HG03064 (cell line): ENCODE results near the gene TXNDC17.
A peak's percentile ranks its signal among the peaks of the same experiment; 100 is the strongest.
"Not testable (repeated sequence)": the region's sequence is repeated elsewhere in the genome, so short reads cannot be mapped to it uniquely, and the experiment has no call there.

ENCODE experiments used
- ATAC-seq: cut with Tn5 transposase; IDR thresholded peaks from one replicate; pipeline ENCODE4 v1.9.1; 2021; ENCODE audit warnings: low read depth; ENCODE audit not compliant: unreplicated experiment

The TXNDC17 gene

DNA sequence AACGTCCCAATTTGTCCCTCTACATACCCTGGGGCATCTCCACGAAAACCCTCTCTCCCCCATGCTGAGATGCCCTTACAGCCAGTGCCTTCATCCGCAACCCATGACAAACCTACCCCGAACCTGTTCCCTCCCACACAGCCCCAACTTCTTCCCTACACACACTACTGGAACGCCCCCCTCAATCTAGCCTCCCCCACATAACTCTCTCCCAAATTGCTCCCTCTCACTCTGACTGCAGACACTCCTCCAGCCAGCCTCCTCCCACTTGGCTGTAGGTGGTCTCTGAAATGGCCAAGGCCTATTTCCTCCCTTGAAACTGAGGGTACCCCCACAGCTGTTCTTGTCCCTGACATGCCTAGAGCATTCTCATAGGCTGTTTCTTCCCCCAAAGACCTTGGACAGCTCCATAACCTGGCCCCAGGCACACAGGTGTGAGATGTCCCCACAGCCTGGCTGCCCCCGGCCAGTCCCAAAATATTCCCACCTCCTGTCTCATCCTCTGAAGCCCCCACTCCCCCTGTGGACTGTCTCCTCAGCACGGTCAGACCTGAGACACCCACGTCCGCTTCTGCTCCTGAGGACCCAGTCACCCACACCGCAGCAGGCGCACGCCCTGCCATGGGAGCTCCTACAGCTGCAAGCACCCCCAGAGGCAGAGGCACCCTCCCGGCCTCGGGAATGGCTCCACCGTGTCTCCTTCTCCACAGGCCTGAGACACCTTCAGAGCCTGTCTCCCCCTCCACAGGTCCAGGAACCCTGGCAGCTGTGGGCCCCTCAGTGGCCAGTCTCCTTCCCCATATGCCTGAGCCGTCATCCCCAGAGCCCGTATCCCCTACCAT is 4.0 kb upstream of the TXNDC17 start:
- no peak for ATAC-seq

DNA sequence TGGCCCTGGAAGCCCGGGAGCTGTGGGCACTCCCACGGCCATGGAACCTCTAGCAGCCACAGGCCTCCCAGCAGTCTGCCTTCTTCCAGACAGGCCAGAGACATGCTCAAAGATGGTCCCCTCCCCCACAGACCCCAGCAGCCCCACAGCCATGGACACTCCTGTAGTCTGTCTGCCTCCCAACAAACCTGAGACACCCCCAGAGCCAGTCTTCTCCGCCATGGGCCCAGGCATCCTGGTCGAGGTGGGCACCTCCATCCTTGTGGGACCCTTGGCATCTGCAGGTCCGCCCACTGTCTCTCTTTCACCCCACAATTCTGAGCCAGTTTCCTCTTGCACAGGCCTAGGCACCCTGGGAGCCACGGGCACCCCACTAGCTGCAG is 3.4 kb upstream of the TXNDC17 start:
- no peak for ATAC-seq

DNA sequence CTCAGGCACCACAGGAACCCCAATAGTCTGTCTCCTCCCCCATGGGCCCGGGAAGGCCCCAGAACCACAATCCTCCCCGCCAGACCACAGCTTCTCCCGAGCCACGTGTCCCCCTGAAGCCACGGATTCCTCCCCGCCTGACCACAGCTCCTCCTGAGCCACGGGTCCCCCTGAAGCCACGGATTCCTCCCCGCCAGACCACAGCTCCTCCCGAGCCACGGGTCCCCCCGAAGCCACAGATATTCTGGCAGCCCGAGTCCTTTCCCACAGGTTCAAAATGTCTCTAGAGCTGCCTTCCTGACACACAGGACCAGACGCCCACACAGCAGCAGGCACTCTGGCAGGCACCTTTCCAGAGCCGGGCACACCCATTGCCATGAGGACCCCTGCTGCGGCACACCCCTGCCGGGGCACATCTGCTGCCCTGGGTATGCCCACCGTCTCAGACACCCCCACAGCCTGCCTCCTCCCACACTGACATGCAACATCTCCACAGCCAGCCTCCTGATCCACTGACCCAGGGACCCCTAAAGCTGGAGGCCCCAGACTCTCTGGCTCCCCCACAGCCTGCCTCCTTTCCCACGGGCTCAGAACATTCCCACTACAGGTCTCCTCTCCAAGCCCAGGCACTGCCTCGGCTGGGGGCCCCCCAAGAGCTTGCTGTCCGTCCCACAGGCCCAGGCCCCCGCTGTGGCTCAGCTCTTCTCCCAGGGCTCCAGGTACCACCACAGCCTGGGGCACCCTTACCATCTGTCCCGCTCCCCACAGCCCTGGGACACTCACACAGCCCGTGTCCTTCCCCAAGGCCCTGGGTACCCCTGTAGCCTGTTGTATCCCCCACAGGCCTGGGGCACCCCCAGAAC is 2.6 kb upstream of the TXNDC17 start:
- ATAC-seq: no peak

DNA sequence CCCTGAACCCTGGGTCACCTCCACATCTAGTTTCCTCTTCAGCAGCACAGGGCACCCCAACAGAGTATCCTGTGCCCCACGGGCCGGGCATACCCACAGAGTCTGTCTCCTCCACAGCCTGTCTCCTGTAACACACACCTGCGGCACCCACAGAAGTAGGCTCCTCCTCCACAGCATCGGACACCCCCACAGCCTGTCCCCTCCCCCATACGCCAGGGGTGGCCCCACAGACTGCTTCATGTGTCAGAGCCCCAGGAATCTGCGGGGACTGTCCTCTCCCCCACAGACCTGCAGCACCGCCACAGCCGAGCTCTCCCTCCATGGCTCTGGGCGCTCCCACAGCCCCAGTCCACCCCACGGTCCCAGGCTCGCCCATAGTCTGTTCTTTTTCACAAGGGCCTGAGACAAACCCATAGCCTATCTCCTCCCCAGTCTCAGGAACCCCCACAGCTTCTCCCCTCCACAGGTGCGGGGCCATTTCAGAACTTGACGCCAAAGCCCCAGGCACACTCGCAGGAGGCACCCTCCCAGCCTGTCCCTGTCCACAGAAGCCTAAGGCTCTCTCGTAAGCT is 1.8 kb upstream of the TXNDC17 start:
- no peak for ATAC-seq

DNA sequence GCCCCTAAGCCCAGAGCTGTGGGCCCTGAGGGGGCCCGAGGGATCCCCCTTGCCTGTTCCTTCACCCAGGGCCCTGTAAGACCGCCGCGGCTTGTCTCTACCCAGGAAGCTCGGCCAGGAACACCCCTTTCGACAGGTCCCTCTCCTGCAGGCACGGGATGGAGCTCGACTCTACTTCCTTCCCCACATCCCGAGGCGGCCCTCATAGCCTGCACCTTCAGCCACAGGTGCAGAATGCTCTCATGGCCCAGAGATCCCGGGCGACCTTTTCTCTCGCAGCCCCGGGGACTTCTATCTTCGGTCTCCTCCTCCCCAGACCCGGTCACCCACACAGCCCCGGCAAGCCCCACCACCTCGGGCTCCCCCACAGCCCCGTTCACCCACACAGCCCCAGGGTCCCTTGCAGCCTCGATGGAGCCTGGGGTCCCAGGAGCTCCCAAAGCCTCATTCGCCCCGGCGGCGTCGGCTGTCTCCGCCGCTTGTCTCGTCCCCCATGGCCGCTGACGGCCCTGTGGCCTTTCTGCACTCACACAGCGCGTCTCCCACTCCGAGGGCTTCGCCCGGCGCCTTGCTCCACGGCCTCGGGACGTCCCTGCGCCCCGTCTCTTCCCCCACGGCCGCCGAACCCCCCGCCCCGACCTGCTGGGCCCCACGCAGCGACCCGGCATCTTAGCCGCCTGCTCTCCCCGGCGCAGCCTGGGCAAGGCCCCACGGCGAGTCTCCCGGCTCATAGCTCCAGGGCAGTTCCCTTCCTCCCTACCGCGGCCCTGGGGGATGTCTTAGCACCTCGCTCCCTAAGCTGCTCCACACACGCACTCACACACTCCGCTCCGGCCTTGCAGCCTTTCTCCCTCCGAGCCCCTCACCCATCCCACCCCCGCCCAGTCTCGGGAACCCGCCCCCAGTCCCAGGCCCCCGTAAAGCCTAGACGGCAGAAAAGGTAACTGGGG is 999 bp upstream of the TXNDC17 start:
- ATAC-seq: no peak

DNA sequence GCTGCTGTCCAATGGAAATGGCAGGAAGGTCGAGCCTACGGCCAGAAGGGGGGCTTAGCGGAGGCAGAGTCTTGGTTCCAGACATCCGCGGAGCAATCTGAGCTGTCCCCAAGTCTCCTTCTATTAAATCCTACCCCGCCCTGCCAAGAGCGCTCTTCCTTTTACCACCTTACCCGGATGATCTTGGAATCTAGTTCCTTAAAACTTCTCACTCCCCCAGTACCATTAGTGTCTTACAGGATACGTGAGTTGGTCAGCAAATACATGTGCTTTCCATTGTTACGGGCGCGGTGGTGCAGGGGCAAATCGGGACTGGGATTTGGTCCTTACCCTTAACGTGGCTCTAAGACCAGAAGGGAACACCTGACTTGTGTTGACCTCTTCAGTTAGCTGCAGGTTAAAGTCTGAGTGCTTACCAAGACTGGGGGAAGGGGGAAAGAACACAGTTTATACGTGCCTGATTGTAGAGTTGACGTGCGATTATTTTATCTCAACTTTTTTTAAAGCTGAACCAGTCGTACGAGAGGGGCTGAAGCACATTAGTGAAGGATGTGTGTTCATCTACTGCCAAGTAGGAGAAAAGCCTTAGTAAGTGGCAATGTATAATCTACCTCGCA is 495 bp downstream of the TXNDC17 start:
- peak; percentile 16 for ATAC-seq

DNA sequence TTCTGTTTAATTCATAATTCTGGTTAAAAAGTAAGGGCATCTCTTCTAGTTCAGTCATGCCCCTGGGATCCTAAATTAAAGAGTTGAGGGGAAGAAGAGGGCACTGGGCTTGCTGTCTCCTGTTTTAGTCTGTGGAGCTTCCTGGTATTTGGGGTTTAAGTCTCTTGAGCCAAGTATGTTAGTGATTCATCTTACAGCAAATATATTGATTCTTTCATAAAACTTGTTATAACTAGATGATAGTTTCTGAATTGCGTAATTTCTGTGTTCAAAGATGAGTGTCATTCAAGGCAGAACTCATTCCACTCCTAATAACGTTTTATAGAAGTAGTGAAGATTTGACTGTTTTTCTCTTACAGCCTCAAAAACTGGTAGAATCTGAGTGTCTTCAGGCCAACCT is 1.7 kb downstream of the TXNDC17 start:
- ATAC-seq: no peak

DNA sequence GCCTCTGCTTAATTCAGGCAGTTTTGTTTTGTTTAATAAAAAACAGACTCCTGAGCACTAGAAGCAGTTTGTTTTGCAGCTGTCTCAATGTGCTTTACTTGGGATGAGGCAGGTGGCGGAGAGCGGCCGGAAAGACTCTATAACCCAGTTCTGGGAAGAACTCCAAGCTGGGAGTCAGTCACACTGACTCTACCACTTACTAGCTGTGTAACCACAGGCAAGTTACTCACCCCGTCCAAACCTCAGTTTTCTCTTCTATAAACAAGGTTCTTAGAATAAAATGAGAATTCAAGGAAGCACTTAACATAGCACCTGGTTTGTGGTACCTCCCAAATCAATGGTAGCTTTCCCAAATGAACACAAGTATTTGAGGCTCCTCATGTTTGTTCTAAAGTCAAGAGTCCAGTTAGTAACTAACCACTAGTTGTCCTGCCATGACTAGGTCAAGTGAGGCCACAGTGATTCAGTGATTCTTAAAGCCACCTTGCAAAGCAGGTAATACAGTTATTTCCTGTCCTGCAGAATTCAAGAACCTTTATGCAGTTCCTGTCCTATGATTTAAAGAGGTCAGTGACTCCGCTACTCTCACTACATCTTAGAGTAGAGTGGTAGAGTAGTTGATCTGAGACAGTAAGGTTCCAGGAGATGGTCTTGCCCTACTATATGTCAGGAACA is 2.7 kb downstream of the TXNDC17 start:
- no peak for ATAC-seq

DNA sequence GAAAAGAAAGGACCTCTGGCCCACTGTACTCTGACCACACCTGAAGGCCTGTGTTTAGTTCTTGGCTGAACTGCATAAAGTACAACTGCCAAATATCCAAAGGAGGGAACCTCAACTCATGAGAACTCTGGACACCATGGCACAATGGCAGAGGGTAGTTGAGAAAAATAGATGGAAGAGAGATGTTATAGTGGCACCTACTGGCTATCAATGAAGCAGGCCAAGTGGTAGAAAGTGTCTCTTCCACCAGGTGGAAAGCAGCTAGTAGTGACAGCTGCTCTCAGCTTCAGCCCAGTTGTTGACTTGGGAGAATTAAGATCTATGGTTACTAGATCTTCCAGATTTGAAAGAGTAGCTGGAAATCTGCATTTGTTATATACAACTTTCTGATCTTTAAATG is 7.3 kb downstream of the TXNDC17 start:
- no peak for ATAC-seq

DNA sequence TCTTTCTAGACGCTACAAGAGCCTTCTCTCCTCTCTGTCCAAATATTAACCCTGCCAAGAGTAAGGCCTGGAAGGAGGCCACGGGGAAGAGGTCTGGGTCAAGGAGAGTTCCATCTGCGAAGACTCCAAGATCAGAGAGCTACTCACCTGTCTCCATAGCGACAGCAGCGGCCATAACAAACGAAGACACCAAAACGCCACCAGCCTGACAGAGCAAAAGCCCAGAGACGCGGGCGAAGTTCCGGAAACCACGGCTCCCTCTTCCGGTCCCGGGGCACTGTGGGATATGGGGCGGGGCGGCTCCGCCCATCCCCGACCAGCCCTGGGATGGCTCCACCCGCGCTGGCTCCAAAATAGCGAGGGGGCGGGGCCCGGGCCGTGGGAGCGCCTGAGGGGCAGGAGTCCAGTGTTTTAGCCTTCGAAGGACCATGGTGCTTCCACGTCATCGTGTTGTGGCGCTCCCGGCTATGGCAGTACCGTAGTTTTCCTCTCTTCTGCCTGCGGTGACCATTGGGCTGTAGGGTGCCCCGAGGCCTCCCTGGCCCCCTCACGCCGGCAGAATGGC is 10.6 kb downstream of the TXNDC17 start, which contains the start of the genes C17orf100 and MED31:
Gene C17orf100, plus strand, starts transcription at position 409 of the 565 bp plus-strand sequence. Its CDS starts 152 bp downstream, at position 561.
Gene MED31, minus strand, starts transcription at position 252 of the 565 bp plus-strand sequence. Its CDS starts 77 bp downstream, at position 175.
- peak; percentile 84 for ATAC-seq

DNA sequence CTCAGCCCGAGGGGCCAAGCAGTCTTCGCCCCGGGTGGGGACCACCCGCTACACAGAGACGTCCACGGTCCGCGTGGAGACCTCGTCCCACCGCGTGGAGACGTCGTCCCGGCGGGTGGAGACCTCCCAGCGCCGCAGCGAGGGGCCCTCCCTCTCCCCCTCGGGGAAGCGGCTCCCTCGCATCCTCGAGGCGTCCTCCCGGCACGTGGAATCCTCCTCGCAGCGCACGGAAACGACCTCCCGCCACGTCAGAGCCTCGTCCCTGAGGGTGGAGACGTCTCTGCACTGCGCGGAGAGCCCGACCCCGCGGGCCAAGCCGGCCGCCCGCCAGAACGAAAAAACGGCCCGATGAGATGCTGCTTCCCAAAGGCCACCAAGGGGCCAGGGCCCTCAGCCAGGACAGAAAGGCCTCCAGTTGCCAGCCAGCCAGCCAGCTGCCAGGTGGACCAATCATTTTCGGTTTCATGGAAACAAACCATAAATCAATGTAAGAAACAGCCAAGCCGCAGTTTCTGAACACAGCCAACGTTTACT is 11.1 kb downstream of the TXNDC17 start:
- no peak for ATAC-seq

DNA sequence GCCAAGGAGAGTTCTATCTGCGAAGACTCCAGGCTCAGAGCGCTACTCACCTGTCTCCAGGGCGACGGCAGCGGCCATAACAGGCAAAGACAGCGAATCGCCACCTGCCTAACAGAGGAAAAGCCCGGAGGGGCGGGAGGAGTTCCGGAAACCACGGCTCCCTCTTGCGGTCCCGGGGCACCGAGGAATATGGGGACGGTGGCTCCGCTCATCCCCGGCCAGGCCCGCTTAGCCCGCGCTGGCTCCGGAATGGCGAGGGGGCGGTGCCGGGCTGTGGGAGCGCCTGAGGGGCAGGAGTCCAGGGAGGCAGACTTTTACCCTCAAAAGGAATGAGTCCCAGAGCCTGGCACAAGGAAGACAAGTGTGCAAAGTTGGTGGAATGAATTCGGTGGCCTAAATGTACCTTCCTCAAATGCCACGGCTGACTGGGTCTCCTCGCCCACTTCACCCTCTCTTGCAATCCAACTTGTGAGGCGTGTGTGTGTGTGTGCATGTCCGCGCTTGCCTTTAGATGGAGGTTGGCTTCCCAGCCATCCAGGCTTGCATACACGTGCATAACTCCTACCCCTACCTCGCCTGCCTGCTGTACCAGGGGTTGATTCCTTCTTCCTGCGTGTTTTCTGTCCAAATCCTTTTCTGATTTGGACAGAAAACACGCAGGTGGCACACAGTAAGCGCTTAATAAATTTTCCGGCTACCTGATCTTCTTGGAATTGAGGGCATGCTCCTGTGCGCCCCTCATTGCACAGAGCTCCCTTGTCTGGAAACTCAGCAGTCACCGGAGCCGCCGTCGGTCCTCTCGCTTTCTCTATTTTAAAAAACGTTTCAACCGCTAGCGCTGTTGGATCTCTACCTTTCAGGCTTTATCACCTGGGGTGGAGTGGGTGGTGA is 14.2 kb downstream of the TXNDC17 start:
- ATAC-seq: no peak

DNA sequence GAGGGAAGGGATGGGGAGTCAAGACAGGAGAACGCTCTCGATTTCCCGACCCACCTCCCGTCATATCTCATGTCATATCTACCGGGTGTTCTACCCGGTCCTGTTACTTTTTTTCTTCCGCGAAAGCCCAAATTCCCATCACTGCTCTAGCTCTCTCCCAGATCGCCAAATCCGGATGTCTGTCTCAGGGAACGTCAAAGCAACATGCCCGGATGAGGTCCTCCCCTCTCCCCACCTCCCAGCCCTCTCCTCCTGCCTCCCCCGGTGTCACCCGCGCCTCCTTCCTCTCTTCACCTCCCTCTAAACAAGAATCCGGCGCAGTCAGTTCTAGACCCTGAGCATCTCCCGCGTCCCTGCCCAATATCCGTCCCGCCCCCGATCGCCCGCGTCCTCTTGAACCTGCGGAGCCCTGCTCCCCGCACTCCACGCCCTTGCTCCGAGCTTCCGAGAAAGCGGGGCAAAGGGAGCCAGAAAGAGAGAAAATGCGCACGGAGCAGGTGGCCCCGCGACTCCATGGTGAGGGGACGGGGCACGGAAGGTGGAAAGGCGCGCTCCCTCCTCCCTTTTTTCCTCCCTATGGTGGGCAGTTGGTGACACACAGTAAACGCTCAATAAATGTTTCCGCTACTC is 15.0 kb downstream of the TXNDC17 start:
- ATAC-seq: not testable (repeated sequence)

DNA sequence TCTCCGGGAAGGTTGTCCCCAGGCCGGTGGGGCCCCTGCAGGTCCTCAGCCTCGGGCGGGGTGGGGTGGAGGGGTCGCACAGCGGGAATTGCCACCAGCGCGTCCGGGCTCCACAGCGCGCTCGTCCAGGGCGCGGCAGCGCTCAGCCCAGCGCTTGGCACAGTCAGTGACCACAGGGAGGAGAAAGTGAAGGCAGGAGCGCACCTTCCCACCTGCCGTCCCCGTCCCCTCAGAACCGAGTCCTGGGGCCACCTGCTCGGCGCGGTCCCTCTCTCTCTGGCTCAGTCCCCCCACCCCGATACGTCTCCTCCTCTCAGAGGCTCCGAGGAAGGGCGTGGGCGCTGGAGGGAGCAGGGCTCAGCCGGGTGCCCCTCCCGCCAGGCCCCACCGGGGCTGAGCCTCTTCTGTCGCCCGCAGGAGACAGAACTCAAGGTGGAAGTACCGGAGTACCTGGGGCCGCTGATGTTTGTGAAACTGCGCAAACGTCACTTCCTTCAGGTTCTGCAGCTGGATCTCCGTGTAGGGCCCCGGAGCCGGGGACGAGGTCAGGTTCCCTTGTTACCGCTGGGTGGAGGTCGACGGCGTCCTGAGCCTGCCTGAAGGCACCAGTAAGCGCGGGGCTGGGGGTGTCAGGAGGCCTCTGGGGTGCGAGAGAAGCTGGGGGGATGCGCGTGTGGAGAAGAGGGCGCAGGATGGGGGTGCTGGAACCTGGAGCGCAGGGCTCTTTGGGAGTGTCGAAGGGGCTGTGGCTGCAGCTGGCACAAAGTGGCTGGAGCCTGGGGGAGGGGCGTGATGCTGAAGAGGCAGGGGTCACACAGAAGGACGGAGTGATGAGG is 16.2 kb downstream of the TXNDC17 start:
- not testable (repeated sequence) for ATAC-seq

DNA sequence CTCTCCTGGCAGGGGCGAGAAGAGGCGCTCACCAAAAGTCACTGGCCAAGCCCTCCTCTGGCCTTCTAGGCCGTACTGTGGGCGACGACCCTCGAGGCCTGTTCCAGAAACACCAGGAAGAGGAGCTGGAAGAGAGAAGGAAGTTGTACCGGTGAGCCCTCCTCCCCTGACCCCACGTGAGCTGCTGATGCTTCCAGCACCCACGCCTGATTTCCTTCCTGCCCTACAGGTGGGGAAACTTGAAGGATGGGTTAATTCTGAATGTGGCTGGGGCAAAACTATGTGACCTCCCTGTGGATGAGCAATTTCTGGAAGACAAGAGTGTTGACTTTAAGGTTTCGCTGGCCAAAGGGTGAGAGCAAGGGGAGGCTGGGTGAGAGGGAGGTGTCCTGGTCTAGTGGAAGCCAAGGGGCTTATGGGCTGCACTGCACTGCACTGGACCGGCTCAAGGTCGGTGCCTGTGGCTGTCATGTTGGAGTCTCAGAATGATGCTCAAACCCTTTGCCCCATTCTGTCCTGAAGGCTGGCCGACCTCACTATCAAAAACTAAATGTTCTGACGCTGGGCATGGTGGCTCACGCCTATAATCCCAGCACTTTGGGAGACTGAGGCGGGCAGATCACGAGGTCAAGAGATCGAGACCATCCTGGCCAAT is 16.9 kb downstream of the TXNDC17 start:
- ATAC-seq: no peak

DNA sequence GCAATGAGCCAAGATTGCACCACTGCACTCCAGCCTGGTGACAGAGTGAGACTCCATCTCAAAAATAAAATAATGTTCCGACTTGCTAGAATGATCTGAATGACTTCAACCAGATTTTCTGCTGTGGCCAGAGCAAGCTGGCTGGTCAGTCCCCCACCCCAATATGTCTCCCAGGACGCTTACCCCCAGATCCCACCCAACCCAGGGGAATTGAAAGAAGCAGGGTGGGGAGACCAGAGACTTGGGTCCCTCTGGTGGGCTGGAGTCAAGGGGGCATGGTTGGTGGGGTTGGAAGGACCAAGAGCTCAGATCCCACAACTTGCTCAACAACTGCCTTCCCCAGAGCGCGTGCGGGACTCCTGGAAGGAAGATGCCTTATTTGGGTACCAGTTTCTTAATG is 17.6 kb downstream of the TXNDC17 start:
- not testable (repeated sequence) for ATAC-seq
